Skeletal muscle tissue (tissue), 4 donors: ENCODE data around the gene DHDH. TPM values are rescaled to one million over a fixed set of nuclear protein-coding genes. Genes with fewer than 3 reads are reported as not detected.

Experiments used
- H3K27ac ChIP-seq: one replicate; pipeline ENCODE4 v1.7.0; 2013; ENCODE audit warnings: mild to moderate bottlenecking, low read depth, low read length, inconsistent platforms
- H3K27me3 ChIP-seq, 3 donors: one replicate each; pipeline ENCODE4 v1.7.0; 2013; ENCODE audit warnings: low read length in 3 of 3; ENCODE audit not compliant: control insufficient read depth in 3 of 3, insufficient read depth in 3 of 3
- H3K36me3 ChIP-seq, 3 donors: one replicate each; pipeline ENCODE4 v1.7.0; 2013; ENCODE audit warnings: low read length in 3 of 3; ENCODE audit not compliant: control insufficient read depth in 3 of 3, insufficient read depth in 3 of 3
- H3K4me1 ChIP-seq, 3 donors: one replicate each; pipeline ENCODE4 v1.7.0; 2013; ENCODE audit warnings: low read length in 3 of 3, mild to moderate bottlenecking in 3 of 3; ENCODE audit not compliant: control insufficient read depth in 3 of 3, insufficient read depth in 3 of 3
- H3K4me3 ChIP-seq, 3 donors: one replicate each; pipeline ENCODE4 v1.7.0; 2013; ENCODE audit warnings: low read length in 3 of 3
- H3K9ac ChIP-seq, 3 donors: one replicate each; pipeline ENCODE4 v1.7.0; 2013; ENCODE audit warnings: low read length in 3 of 3, mild to moderate bottlenecking in 3 of 3, moderate library complexity in 2 of 3, low read depth in 1 of 3
- H3K9me3 ChIP-seq, 3 donors: one replicate each; pipeline ENCODE4 v1.7.0; 2013; ENCODE audit warnings: low read length in 3 of 3; ENCODE audit not compliant: control insufficient read depth in 3 of 3
- total RNA-seq: library from RNA; depleted of rRNA; stranded (reverse); fragments of >200 nt; gene quantifications from one replicate; pipeline ENCODE4 v1.2.3, GENCODE V29; 2014
- donor health status: Osteomylitis.

DHDH gene
- total RNA-seq, 1 donor from 2014 or later: not detected

GRCh38 chr19:48945415-48945814 lies 11.9 kb downstream of the DHDH start:
- H3K27ac ChIP-seq: no peak overlapping the region
- peaks cover 4 to 10% (median 4%) of the 10 kb centered on the region in 3 donors for H3K4me1 ChIP-seq
- no peaks in the 10 kb centered on the region for H3K27me3 ChIP-seq
- no peak overlapping the region for H3K9ac ChIP-seq
- no peaks in the 10 kb centered on the region for H3K36me3 ChIP-seq
- peaks cover 0 to 2% (median 0%) of the 10 kb centered on the region in 3 donors for H3K9me3 ChIP-seq
- no peak overlapping the region for H3K4me3 ChIP-seq

DNA sequence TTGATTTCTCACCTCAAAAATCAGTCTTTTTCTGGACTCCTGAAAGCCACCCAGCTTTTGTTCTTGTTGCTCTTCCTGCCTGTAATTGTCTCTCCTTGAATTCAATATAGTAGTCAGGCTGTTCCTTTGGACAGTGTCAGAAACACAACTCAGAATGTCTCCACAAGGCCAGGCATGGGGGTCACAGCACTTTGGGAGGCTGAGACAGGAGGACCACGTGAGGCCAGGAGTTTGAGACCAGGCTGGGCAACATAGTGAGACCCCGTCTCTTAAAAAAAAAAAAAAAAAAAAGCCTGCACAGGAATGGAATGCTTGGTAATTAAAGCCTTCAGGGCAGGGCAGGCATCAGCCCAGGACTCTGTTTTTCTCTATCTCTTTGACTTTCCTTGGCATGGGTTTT lies 12.3 kb downstream of the DHDH start:
- H3K9me3 ChIP-seq: peaks cover 0 to 2% (median 0%) of the 10 kb centered on the region in 3 donors
- no peak overlapping the region for H3K4me3 ChIP-seq
- no peak overlapping the region for H3K27ac ChIP-seq

DNA sequence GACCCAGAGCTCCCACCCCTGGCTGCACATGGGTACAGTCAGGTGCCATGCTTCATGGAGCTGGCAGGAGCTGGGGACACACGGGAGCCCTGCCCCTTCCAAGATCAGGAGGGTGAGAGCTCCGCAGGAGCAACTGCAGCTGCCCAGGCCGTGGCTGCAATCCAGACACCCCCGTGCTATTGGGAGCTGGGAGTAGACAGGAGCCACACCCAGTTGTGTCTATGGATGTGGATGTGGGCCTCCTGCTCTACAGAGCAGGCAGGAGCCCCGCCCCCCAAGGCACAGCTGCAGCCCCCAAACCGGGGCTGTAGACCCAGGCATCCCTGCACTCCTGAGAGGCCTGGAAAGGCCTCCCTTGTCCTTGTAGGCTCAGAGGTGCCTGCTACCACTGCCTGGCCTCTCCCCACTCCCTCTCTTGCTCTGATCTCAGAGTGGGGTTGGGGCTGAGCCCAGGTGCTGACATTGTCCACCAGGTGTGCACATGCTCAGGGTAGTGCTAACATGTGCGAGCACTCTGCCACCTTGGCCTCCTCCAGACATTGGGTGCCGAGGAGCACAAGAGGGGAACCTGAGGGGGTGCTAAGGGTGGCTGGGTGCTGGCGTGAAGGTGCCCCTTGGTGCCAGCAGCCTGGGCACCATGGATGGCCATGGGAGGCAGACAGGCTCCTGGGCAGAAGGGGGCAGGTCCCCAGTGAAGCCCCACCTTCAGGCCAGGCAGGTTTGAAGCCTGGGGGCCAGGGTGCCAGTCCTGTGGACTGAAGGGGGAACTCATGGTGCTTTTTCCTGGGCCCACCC lies 13.2 kb downstream of the DHDH start:
- peak overlapping the region in 1 of 3 donors; percentile 1 for H3K9ac ChIP-seq
- H3K4me3 ChIP-seq: no peak overlapping the region
- peaks cover 4 to 10% (median 4%) of the 10 kb centered on the region in 3 donors for H3K4me1 ChIP-seq
- H3K36me3 ChIP-seq: no peaks in the 10 kb centered on the region
- H3K9me3 ChIP-seq: no peaks in the 10 kb centered on the region
- no peak overlapping the region for H3K27ac ChIP-seq
- no peaks in the 10 kb centered on the region for H3K27me3 ChIP-seq

More for the DNA sequence above, 12.3 kb downstream of the DHDH start:
- Histone ChIP-seq H3K4me1 (peaks cover 4 to 10% (median 4%) of the 10 kb centered on the region in 3 donors), H3K27me3 (no peaks in the 10 kb centered on the region), H3K36me3 (no peaks in the 10 kb centered on the region), H3K9ac (no peak overlapping the region)

GRCh38 chr19:48947258-48947542 lies 13.7 kb downstream of the DHDH start:
- H3K36me3 ChIP-seq: no peaks in the 10 kb centered on the region
- no peak overlapping the region for H3K4me3 ChIP-seq
- H3K27ac ChIP-seq: no peak overlapping the region
- peak overlapping the region in 1 of 3 donors; percentile 1 for H3K9ac ChIP-seq
- H3K4me1 ChIP-seq: peaks cover 4 to 10% (median 4%) of the 10 kb centered on the region in 3 donors
- H3K9me3 ChIP-seq: no peaks in the 10 kb centered on the region
- H3K27me3 ChIP-seq: no peaks in the 10 kb centered on the region

- H3K9me3 ChIP-seq: no peaks in the 10 kb centered on the region
- no peaks in the 10 kb centered on the region for H3K27me3 ChIP-seq
- peaks cover 9 to 26% (median 11%) of the 10 kb centered on the region in 3 donors for H3K4me1 ChIP-seq
- H3K4me3 ChIP-seq: no peak overlapping the region
- no peak overlapping the region for H3K9ac ChIP-seq
- no peaks in the 10 kb centered on the region for H3K36me3 ChIP-seq
- H3K27ac ChIP-seq: no peak overlapping the region
Measured at GRCh38 chr19:48950159-48950558, 16.7 kb downstream of the DHDH start.

DNA sequence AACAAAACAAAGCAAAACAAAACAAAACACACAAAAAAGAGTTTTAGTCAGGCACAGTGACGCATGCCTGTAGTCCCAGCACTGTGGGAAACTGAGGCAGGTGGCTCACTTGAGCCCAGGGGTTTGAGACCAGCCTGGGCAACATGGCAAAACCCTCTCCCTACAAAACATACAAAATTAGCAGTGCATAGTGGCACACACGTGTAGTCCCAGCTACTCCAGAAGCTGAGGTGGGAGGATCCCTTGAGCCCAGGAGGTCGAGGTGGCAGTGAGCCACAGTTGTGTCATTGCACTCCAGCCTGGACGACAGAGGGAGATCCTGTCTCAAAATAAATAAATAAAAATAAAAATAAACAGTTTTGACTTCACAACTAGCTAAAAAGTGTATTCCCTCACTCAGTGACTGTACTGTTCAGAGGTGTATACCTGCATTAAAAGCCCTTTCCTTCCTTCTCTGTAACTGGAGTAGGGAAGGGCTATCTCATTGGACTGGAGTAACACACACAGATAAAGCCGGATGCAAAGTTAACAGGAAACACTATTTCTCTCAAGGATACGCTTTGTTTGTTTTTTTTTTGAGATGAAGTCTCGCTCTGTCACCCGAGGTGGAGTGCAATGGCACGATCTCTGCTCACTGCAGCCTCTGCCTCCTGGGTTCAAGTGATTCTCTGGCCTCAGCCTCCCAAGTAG lies 17.5 kb downstream of the DHDH start:
- H3K9ac ChIP-seq: no peak overlapping the region
- H3K27me3 ChIP-seq: no peaks in the 10 kb centered on the region
- H3K36me3 ChIP-seq: no peaks in the 10 kb centered on the region
- H3K4me3 ChIP-seq: no peak overlapping the region
- no peak overlapping the region for H3K27ac ChIP-seq
- H3K9me3 ChIP-seq: no peaks in the 10 kb centered on the region
- H3K4me1 ChIP-seq: peaks cover 17 to 34% (median 19%) of the 10 kb centered on the region in 3 donors

- H3K27ac ChIP-seq: no peak overlapping the region
- H3K4me1 ChIP-seq: peaks cover 14 to 27% (median 18%) of the 10 kb centered on the region in 3 donors
- no peaks in the 10 kb centered on the region for H3K27me3 ChIP-seq
Measured at GRCh38 chr19:48953141-48953540, 19.6 kb downstream of the DHDH start.

DNA sequence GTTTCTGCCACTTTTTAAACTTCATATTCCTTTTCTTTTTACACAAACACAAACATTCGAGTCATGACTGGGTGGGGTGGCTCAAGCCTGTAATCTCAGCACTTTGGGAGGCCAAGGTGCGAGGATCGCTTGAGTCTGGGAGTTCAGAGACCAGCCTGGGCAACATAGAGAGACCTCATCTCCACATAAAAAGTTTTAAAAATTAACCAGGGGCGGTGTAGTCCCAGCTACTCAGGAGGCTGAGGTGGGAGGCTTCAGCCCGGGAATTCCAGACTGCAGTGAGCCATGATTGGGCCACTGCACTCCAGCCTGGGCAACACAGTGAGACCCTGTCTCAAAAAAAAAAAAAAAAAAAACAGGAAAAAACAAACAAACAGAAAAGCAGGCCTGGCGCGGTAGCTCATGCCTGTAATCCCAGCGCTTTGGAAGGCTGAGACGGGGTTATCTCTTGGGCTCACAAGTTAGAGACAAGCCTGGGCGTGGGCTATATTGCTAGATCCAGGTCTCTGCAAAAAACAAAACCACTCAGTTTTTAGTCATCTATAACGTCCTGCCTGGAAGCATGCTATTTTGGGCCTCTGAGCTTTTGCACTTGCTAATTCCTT lies 20.6 kb downstream of the DHDH start:
- H3K9ac ChIP-seq: peak overlapping the region; percentile 57 to 75 (median 66)
- peak overlapping the region; percentile 76 to 89 (median 80) for H3K4me3 ChIP-seq

More at GRCh38 chr19:48953141-48953540, 19.6 kb downstream of the DHDH start:
- H3K4me3 ChIP-seq: no peak overlapping the region
- H3K36me3 ChIP-seq: peaks cover 0 to 5% (median 3%) of the 10 kb centered on the region in 3 donors
- no peaks in the 10 kb centered on the region for H3K9me3 ChIP-seq
- no peak overlapping the region for H3K9ac ChIP-seq

GRCh38 chr19:48954595-48955307 lies 21.3 kb downstream of the DHDH start, which contains the start of gene BAX:
TSS of gene BAX (plus strand) at chr19:48954875. CDS start at chr19:48954929, 54 bp downstream.
- H3K9ac ChIP-seq: peak within 1 kb of the TSS; percentile 89 to 93 (median 90)
- no peaks in the 10 kb centered on the region for H3K9me3 ChIP-seq
- peak within 1 kb of the TSS; percentile 74 for H3K27ac ChIP-seq
- H3K36me3 ChIP-seq: peaks cover 0 to 5% (median 3%) of the 10 kb centered on the region in 3 donors
- peaks cover 14 to 27% (median 18%) of the 10 kb centered on the region in 3 donors for H3K4me1 ChIP-seq
- peak within 1 kb of the TSS; percentile 80 to 89 (median 88) for H3K4me3 ChIP-seq
- no peaks in the 10 kb centered on the region for H3K27me3 ChIP-seq

More for the DNA sequence above, 20.6 kb downstream of the DHDH start:
- Histone ChIP-seq H3K27me3 (no peaks in the 10 kb centered on the region), H3K27ac (peak overlapping the region; percentile 74), H3K9me3 (no peaks in the 10 kb centered on the region), H3K36me3 (peaks cover 0 to 5% (median 3%) of the 10 kb centered on the region in 3 donors), H3K4me1 (peaks cover 14 to 27% (median 18%) of the 10 kb centered on the region in 3 donors)
